ENCODE measurements around the gene TRIM38.

The TRIM38 gene, protein sequence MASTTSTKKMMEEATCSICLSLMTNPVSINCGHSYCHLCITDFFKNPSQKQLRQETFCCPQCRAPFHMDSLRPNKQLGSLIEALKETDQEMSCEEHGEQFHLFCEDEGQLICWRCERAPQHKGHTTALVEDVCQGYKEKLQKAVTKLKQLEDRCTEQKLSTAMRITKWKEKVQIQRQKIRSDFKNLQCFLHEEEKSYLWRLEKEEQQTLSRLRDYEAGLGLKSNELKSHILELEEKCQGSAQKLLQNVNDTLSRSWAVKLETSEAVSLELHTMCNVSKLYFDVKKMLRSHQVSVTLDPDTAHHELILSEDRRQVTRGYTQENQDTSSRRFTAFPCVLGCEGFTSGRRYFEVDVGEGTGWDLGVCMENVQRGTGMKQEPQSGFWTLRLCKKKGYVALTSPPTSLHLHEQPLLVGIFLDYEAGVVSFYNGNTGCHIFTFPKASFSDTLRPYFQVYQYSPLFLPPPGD

DNA sequence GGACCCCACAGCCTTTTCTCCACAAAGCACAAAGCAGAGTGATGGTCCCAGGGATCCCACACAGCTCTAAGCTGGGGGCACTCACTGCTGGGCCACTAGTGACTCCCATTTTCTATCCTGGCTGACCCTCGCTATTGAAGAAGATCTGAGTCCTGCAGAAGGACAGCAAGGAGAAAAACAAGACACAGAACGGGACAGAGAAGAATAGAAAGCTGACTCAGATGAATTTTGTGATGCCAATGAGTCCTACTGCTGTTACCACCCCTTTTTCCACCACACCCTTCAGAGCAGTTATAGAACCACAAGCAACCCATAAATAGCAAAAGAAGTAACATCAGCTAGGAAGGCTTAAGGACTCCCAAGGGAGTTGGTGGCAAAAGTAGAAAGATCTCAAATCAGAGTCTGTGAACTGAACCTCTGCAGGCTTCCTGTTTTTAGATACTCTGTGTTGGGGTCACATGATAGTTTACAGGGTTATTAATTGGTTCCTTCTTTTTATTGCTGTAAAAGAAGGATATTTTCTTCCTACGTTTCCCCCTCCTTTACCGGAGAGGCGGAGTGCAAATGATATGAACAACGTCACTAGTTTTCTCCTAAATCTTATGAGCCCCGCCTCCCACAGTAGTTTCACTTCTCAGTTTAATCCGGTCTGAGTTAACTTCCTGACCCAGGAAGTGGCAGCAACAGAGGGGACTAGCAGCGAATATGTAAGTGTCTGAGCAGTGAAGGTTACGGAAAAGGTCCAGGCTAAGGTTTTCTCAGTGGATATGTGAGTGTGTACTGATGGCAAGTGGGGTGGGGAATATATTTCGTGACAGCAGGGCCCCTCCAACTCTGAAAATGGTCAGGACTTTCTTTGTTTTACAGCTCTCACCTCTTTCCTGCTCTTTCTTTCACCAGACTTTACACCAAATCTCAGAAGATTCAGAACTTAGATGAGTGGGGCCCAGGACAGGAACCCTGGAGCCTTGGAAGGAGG, at the start of gene TRIM38:
TRIM38 (plus strand) TSS at position 654 of the 979 bp plus-strand sequence. CDS start 3,721 bp downstream, outside the sequence.
- Histone ChIP-seq H3K36me3 (ENCODE audit: insufficient read depth, low read length) (peaks cover 14% of the 10 kb centered on the region), H3K9ac (ENCODE audit: low read length) (peak within 1 kb of the TSS; percentile 97), H3K4me3 (ENCODE audit: low read depth in 1 of 2, low read length in 2 of 2) (peak within 1 kb of the TSS; percentile 94 to 97), H3K9me3 (ENCODE audit: low read length) (no peaks in the 10 kb centered on the region), H3K27me3 (ENCODE audit: control insufficient read depth in 1 of 2, insufficient read depth in 2 of 2, low read length in 2 of 2) (no peaks in the 10 kb centered on the region), H3K27ac (ENCODE audit: low read depth, low read length) (peak within 1 kb of the TSS; percentile 95), H3K4me1 (ENCODE audit: insufficient read depth, low read length) (peaks cover 37% of the 10 kb centered on the region)

DNA sequence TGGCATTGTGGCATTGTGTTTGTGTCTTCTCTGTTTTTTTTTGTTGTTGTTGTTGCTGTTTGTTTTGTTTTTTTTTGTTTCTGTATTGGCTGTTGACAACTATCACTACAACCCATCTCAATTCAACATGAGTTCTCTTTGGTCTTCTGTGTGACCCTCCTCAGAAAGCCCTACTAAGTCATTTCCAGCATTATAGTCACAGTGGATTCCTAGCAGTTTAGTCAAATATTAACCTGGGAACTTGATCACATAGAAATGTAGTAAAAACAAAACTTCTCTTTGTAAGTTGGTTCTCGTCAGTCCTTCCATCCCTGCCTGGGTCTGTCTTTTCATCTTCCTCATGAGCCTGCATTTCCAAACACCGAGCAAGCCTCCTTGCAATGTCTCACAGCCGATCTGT, 48.9 kb upstream of the TRIM38 start:
- H3K9ac ChIP-seq (ENCODE audit: low read length): no peak overlapping the region
- H3K36me3 ChIP-seq (ENCODE audit: insufficient read depth, low read length): no peaks in the 10 kb centered on the region
- H3K27ac ChIP-seq (ENCODE audit: low read depth, low read length): no peak overlapping the region
- no peaks in the 10 kb centered on the region for H3K27me3 ChIP-seq (ENCODE audit: control insufficient read depth in 1 of 2, insufficient read depth in 2 of 2, low read length in 2 of 2)
- no peak overlapping the region for H3K4me3 ChIP-seq (ENCODE audit: low read depth in 1 of 2, low read length in 2 of 2)
- H3K4me1 ChIP-seq (ENCODE audit: insufficient read depth, low read length): no peaks in the 10 kb centered on the region
- H3K9me3 ChIP-seq (ENCODE audit: low read length): no peaks in the 10 kb centered on the region

DNA sequence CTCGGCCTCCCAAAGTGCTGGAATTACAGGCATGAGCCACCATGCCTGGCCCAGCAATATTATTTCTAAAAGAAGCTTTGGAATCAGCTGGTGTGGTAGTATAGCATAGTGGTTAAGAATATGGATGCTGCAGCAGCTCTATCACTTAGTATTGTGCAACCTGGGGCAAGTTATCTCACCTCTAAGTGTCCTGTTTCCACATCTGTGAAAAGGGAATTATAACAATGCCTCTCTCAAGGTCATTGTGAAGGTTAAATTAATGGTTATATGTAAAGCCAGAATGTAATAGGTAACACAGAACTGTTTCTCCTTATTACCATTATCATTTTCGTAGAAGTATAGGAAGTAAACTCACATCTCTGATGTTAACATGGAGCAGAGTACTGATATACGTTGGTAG, 46.3 kb upstream of the TRIM38 start:
- H3K4me1 ChIP-seq (ENCODE audit: insufficient read depth, low read length): no peaks in the 10 kb centered on the region
- H3K4me3 ChIP-seq (ENCODE audit: low read depth in 1 of 2, low read length in 2 of 2): no peak overlapping the region
- H3K9me3 ChIP-seq (ENCODE audit: low read length): no peaks in the 10 kb centered on the region
- H3K27me3 ChIP-seq (ENCODE audit: control insufficient read depth in 1 of 2, insufficient read depth in 2 of 2, low read length in 2 of 2): no peaks in the 10 kb centered on the region
- no peak overlapping the region for H3K27ac ChIP-seq (ENCODE audit: low read depth, low read length)
- no peak overlapping the region for H3K9ac ChIP-seq (ENCODE audit: low read length)
- no peaks in the 10 kb centered on the region for H3K36me3 ChIP-seq (ENCODE audit: insufficient read depth, low read length)

DNA sequence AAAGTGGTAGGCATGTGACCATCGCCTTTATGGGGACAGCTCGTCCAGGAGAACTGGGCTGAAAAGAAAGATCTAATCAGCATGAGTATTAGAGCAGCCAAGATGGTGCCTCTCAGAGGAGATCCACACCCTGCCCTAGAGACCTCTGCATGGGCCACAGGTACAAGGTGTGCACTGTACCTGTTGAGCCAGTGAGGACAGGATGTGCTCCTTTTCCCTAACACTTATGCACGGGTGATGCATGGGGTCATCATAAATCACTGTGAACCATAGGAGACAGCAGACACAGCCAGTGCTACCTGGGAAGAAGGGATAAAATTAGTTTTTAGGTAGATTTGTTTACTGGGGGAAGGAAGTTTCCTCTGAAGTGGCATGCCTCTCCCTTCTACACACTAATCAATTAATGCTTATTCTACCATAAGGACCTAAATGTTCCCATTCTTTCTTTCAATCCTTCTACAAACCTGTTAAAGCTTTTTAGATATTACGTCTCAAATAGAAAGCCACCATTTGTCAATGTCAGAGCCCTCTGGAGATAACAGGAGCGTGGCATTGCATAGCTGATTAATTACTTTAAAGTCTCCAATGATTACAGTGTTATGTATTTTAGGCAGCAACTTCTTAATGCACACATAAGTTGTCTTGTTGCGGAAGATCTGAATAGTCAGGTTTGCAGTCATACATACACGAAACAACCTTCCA, 45.7 kb upstream of the TRIM38 start:
- H3K27me3 ChIP-seq (ENCODE audit: control insufficient read depth in 1 of 2, insufficient read depth in 2 of 2, low read length in 2 of 2): no peaks in the 10 kb centered on the region
- H3K9me3 ChIP-seq (ENCODE audit: low read length): no peaks in the 10 kb centered on the region
- no peak overlapping the region for H3K9ac ChIP-seq (ENCODE audit: low read length)
- no peaks in the 10 kb centered on the region for H3K36me3 ChIP-seq (ENCODE audit: insufficient read depth, low read length)
- H3K4me3 ChIP-seq (ENCODE audit: low read depth in 1 of 2, low read length in 2 of 2): no peak overlapping the region
- H3K27ac ChIP-seq (ENCODE audit: low read depth, low read length): no peak overlapping the region
- H3K4me1 ChIP-seq (ENCODE audit: insufficient read depth, low read length): no peaks in the 10 kb centered on the region

DNA sequence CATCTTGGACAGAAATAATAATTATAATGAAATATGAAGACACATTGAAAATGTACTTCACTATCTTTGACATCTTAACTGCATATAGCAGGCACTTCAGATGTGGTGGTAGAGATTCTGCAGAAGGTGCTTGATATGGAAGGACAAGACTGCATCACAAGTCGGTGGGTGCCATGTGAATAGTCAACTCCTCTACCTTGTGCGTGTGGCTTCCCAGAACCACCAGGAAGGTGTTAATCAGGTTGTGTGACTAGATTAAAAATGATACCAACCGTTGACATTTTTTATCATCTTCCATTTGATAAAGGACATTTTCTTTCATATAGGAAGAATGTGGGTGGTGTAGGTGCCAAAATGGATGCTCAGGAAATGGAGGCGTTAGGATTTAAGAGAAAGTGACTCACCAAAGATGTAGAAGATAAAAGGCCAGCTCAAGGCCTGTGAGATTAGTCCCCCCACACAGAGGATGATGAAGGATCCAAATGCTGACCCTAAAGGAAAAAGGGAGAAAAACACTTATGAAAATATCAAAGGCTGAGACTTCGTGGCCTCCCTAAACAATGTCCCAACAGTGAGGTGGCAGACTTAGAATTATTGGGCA, 44.4 kb upstream of the TRIM38 start:
- Histone ChIP-seq H3K9me3 (ENCODE audit: low read length) (no peaks in the 10 kb centered on the region), H3K4me1 (ENCODE audit: insufficient read depth, low read length) (no peaks in the 10 kb centered on the region), H3K27ac (ENCODE audit: low read depth, low read length) (no peak overlapping the region), H3K36me3 (ENCODE audit: insufficient read depth, low read length) (no peaks in the 10 kb centered on the region), H3K9ac (ENCODE audit: low read length) (no peak overlapping the region), H3K27me3 (ENCODE audit: control insufficient read depth in 1 of 2, insufficient read depth in 2 of 2, low read length in 2 of 2) (no peaks in the 10 kb centered on the region), H3K4me3 (ENCODE audit: low read depth in 1 of 2, low read length in 2 of 2) (no peak overlapping the region)

DNA sequence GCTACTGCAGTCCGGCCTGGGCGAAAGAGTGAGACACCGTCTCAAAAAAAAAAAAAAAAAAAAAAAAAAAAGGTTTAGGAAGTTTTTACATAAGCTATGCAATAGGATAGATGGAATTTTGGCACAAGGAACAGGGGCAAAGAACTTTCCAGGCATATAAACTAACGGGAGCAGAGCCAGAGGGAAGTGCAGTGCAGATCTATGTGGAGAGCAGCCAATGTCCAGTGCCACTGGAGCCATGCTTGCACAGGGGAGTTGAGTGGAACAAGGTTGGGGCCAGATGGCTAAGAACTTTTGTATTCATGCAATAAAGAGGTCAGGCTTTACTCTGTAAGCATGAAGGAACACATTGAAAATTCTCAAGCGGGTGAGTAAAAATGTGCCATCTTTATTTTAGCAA, 42.9 kb upstream of the TRIM38 start:
- no peak overlapping the region for H3K9ac ChIP-seq (ENCODE audit: low read length)
- H3K9me3 ChIP-seq (ENCODE audit: low read length): no peaks in the 10 kb centered on the region
- no peaks in the 10 kb centered on the region for H3K4me1 ChIP-seq (ENCODE audit: insufficient read depth, low read length)
- no peaks in the 10 kb centered on the region for H3K36me3 ChIP-seq (ENCODE audit: insufficient read depth, low read length)
- no peak overlapping the region for H3K27ac ChIP-seq (ENCODE audit: low read depth, low read length)
- H3K4me3 ChIP-seq (ENCODE audit: low read depth in 1 of 2, low read length in 2 of 2): no peak overlapping the region
- H3K27me3 ChIP-seq (ENCODE audit: control insufficient read depth in 1 of 2, insufficient read depth in 2 of 2, low read length in 2 of 2): no peaks in the 10 kb centered on the region

DNA sequence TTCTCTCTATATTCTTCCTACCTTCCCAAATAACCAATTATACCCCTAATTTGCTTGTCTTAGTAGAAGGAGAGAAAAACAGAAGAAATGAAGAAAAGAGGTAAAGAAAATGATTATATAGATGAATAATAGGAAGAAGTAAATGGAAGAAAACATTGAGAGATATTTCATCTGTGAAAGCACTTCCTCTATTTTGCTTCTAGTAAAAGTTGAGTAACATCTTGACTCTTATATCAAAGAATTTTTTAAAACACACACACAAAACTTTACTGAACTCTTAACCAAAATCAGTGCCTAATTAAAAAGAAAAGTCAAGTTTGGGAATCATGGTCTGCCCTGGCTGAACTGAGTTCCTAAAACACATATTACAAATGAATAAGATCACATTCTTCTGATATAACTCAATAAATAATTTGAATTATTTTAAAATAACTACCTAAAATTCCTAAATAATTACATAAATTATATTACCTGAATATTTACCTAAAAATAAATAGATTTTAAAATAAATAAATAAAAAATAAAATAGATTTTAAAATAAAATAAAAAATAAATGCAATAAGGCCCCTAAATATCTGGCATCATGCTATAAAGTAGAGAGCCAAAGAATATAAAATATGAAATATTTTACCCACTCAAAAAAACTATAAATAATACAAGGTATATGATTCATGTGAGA, 40.9 kb upstream of the TRIM38 start:
- Histone ChIP-seq H3K27me3 (ENCODE audit: control insufficient read depth in 1 of 2, insufficient read depth in 2 of 2, low read length in 2 of 2) (no peaks in the 10 kb centered on the region), H3K9me3 (ENCODE audit: low read length) (no peaks in the 10 kb centered on the region), H3K4me3 (ENCODE audit: low read depth in 1 of 2, low read length in 2 of 2) (no peak overlapping the region), H3K36me3 (ENCODE audit: insufficient read depth, low read length) (no peaks in the 10 kb centered on the region), H3K27ac (ENCODE audit: low read depth, low read length) (no peak overlapping the region), H3K4me1 (ENCODE audit: insufficient read depth, low read length) (no peaks in the 10 kb centered on the region), H3K9ac (ENCODE audit: low read length) (no peak overlapping the region)

DNA sequence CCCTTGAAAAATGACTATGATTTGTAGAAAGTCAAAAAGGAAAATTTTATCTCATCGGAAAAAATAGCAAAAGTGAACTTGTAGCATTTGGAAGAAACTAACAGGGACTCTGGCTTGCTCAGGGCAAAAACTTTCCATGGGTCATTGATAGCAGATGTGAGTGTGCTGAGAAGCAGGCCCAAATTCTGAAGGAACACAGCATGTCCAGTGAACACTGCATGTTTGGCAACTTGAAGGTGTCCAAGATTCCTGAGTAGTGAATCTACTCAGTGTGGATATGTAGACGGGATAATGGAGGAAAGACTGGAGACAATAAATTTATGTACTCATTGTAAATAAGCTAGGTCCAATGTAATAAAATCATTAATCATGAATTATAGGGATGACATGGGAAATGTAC, 40.3 kb upstream of the TRIM38 start:
- Histone ChIP-seq H3K4me1 (ENCODE audit: insufficient read depth, low read length) (no peaks in the 10 kb centered on the region), H3K9ac (ENCODE audit: low read length) (no peak overlapping the region), H3K9me3 (ENCODE audit: low read length) (no peaks in the 10 kb centered on the region)

DNA sequence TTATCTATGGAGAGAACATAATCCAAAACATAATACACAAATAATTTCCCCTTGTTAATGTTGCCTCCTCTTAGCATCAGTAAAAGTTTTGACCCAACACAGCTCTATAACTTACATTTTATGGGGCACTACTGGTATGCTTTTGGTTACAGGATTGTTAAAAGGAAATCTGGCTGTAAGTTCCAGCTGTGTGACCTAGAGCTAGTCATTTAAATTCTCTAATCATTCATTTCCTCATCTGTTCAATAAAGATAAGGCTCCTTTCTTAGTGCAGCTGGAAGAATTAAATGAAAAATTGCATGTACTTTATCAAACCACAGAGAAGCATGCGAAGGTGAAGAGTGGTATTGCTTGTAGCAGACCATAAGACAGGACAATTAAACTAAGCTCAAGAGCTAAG, 36.7 kb upstream of the TRIM38 start:
- Histone ChIP-seq H3K4me1 (ENCODE audit: insufficient read depth, low read length) (no peaks in the 10 kb centered on the region), H3K27ac (ENCODE audit: low read depth, low read length) (no peak overlapping the region), H3K9me3 (ENCODE audit: low read length) (no peaks in the 10 kb centered on the region), H3K4me3 (ENCODE audit: low read depth in 1 of 2, low read length in 2 of 2) (no peak overlapping the region), H3K9ac (ENCODE audit: low read length) (no peak overlapping the region), H3K27me3 (ENCODE audit: control insufficient read depth in 1 of 2, insufficient read depth in 2 of 2, low read length in 2 of 2) (no peaks in the 10 kb centered on the region), H3K36me3 (ENCODE audit: insufficient read depth, low read length) (no peaks in the 10 kb centered on the region)

More for the DNA sequence above, 40.3 kb upstream of the TRIM38 start:
- H3K27me3 ChIP-seq (ENCODE audit: control insufficient read depth in 1 of 2, insufficient read depth in 2 of 2, low read length in 2 of 2): no peaks in the 10 kb centered on the region
- no peak overlapping the region for H3K27ac ChIP-seq (ENCODE audit: low read depth, low read length)
- no peaks in the 10 kb centered on the region for H3K36me3 ChIP-seq (ENCODE audit: insufficient read depth, low read length)
- no peak overlapping the region for H3K4me3 ChIP-seq (ENCODE audit: low read depth in 1 of 2, low read length in 2 of 2)

DNA sequence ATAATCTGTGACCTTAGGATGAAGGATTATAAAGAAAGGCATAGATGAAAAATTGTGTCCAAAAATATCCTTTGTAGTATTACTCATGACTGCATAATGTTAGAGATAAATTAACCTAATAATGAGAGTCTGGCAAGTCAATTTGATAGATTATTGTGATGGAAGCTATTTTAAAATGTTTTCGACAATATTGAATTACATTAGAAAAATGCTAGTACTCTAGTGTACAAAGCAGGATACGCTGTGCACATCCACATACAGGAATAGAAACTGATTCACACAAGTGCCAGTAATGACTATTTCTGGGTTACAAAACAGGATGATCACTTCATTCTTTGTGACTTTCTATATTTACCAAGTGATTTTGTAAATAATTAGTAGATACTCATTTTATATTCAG, 35.4 kb upstream of the TRIM38 start:
- no peak overlapping the region for H3K9ac ChIP-seq (ENCODE audit: low read length)
- no peak overlapping the region for H3K27ac ChIP-seq (ENCODE audit: low read depth, low read length)
- H3K36me3 ChIP-seq (ENCODE audit: insufficient read depth, low read length): no peaks in the 10 kb centered on the region

More for the DNA sequence above, 35.4 kb upstream of the TRIM38 start:
- Histone ChIP-seq H3K4me3 (ENCODE audit: low read depth in 1 of 2, low read length in 2 of 2) (no peak overlapping the region), H3K4me1 (ENCODE audit: insufficient read depth, low read length) (no peaks in the 10 kb centered on the region), H3K27me3 (ENCODE audit: control insufficient read depth in 1 of 2, insufficient read depth in 2 of 2, low read length in 2 of 2) (no peaks in the 10 kb centered on the region), H3K9me3 (ENCODE audit: low read length) (no peaks in the 10 kb centered on the region)

Measured in muscle layer of colon (tissue), 2 donors.